Loucy (cell line): Measurements from ENCODE around the gene GRID2.

Experiments
- H2AFZ ChIP-seq: fragments of 200-600 bp; sonication (generic); 2 replicates; pipeline ENCODE4 v1.6.0; 2016; ENCODE audit warnings: antibody characterized with exemption, mild to moderate bottlenecking, low read length, moderate library complexity
- H3F3A ChIP-seq: fragments of 200-600 bp; 2 replicates; pipeline ENCODE4 v1.6.0; 2016; ENCODE audit warnings: antibody characterized with exemption, low read depth, mild to moderate bottlenecking
- H3K27me3 ChIP-seq: fragments of 200-600 bp; sonication (generic); 2 replicates; pipeline ENCODE4 v1.6.1; 2014; ENCODE audit warnings: low read length, mild to moderate bottlenecking; ENCODE audit not compliant: insufficient read depth, poor library complexity, severe bottlenecking
- H3K36me3 ChIP-seq: fragments of 200-600 bp; sonication (generic); 2 replicates; pipeline ENCODE4 v1.6.1; 2016; ENCODE audit warnings: low read length; ENCODE audit not compliant: insufficient read depth
- H3K4me1 ChIP-seq: fragments of 200-600 bp; sonication (generic); 2 replicates; pipeline ENCODE4 v1.5.1; 2014; ENCODE audit warnings: low read length, mild to moderate bottlenecking; ENCODE audit not compliant: insufficient read depth, poor library complexity, severe bottlenecking
- H3K4me2 ChIP-seq: fragments of 200-600 bp; sonication (generic); 2 replicates; pipeline ENCODE4 v1.6.0; 2014; ENCODE audit warnings: antibody characterized with exemption, low read length, low read depth, mild to moderate bottlenecking; ENCODE audit not compliant: poor library complexity, severe bottlenecking
- H3K4me3 ChIP-seq: fragments of 200-600 bp; sonication (generic); 2 replicates; pipeline ENCODE4 v1.5.1; 2014; ENCODE audit warnings: low read length, mild to moderate bottlenecking, mixed read lengths; ENCODE audit not compliant: poor library complexity, severe bottlenecking
- H3K79me2 ChIP-seq: fragments of 200-600 bp; sonication (generic); 2 replicates; pipeline ENCODE4 v1.6.1; 2014; ENCODE audit warnings: low read length; ENCODE audit not compliant: insufficient read depth
- H3K9ac ChIP-seq: fragments of 200-600 bp; sonication (generic); 2 replicates; pipeline ENCODE4 v1.6.0; 2014; ENCODE audit warnings: mild to moderate bottlenecking, low read depth, low read length, moderate library complexity; ENCODE audit not compliant: poor library complexity, severe bottlenecking
- H3K9me2 ChIP-seq: fragments of 200-600 bp; sonication (generic); replicated peaks from 2 replicates; pipeline ENCODE4 v1.6.1; 2016; ENCODE audit warnings: low read depth, low read length, mixed read lengths
- H3K9me3 ChIP-seq: fragments of 200-600 bp; sonication (generic); 2 replicates; pipeline ENCODE4 v1.6.1; 2014; ENCODE audit warnings: mild to moderate bottlenecking, antibody characterized with exemption, low read length, low read depth; ENCODE audit not compliant: insufficient read depth
- H4K20me1 ChIP-seq: fragments of 200-600 bp; sonication (generic); 2 replicates; pipeline ENCODE4 v1.6.0; 2014; ENCODE audit warnings: antibody characterized with exemption, low read length, mild to moderate bottlenecking; ENCODE audit not compliant: insufficient read depth, poor library complexity, severe bottlenecking
- EZH2phosphoT487 ChIP-seq: fragments of 200-600 bp; IDR thresholded peaks from 2 replicates; pipeline ENCODE4 v1.6.1; 2018; ENCODE audit warnings: antibody characterized with exemption, mild to moderate bottlenecking, moderate library complexity, borderline replicate concordance
- TF ChIP-seq, protein P1 (sequence below): fragments of 200-600 bp; sonication (generic); conservative IDR thresholded peaks from 2 replicates; pipeline ENCODE4 v1.5.1; 2014; ENCODE audit warnings: mild to moderate bottlenecking, antibody characterized with exemption, low read length

The GRID2 gene

DNA sequence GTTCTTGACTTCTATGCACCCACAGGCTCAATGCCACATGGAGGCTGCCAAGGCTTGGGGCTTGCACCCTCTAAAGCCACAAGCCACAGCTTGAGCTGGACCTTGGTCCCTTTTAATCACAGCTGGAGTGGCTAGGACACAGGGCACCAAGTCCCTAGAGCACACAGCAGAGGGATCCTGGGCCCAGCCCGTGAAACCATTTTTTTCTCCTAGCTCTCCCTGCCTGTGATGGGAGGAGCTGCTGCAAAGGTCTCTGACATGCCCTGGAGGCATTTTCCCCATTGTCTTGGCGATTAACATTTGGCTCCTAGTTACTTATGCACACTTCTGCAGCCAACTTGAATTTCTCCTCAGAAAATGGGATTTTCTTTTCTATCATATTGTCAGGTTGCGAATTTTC, 410.9 kb downstream of the GRID2 start:
- Histone ChIP-seq H3K79me2 (no peaks in the 10 kb centered on the region), H2AFZ (no peak overlapping the region), H4K20me1 (no peaks in the 10 kb centered on the region)

DNA sequence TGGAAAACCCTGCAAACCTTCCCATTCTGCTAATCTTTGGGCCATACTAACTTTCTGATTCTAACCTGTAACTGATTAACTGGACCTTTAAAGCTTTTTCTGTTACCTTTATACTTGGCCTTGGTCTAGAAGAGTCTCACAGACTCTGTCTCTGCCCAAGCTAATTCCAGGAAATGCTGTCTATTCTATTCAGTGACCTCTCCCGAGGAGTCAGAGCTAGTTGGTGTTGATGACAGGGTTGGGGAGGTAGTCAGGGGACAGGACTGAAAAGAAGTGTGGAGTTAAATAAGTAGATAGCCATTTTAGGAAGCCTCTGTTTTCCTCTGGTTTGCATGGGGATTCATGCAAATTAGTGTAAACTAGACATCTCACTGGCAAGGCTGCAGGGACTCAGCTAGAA, 429.5 kb downstream of the GRID2 start:
- Histone ChIP-seq H3F3A (no peaks in the 10 kb centered on the region), H3K4me2 (no peak overlapping the region), H2AFZ (no peak overlapping the region), H3K79me2 (no peaks in the 10 kb centered on the region), H3K36me3 (no peaks in the 10 kb centered on the region), H3K4me3 (no peak overlapping the region), H3K9me3 (no peaks in the 10 kb centered on the region), H3K9me2 (no peaks in the 10 kb centered on the region), H3K4me1 (no peaks in the 10 kb centered on the region), H3K27me3 (no peaks in the 10 kb centered on the region), H4K20me1 (no peaks in the 10 kb centered on the region), H3K9ac (no peak overlapping the region)
- TF ChIP-seq EZH2phosphoT487 = no peak
- TF ChIP-seq, protein P1, sequence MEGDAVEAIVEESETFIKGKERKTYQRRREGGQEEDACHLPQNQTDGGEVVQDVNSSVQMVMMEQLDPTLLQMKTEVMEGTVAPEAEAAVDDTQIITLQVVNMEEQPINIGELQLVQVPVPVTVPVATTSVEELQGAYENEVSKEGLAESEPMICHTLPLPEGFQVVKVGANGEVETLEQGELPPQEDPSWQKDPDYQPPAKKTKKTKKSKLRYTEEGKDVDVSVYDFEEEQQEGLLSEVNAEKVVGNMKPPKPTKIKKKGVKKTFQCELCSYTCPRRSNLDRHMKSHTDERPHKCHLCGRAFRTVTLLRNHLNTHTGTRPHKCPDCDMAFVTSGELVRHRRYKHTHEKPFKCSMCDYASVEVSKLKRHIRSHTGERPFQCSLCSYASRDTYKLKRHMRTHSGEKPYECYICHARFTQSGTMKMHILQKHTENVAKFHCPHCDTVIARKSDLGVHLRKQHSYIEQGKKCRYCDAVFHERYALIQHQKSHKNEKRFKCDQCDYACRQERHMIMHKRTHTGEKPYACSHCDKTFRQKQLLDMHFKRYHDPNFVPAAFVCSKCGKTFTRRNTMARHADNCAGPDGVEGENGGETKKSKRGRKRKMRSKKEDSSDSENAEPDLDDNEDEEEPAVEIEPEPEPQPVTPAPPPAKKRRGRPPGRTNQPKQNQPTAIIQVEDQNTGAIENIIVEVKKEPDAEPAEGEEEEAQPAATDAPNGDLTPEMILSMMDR = no peak

More for the DNA sequence above, 410.9 kb downstream of the GRID2 start:
- Histone ChIP-seq H3K27me3 (no peaks in the 10 kb centered on the region), H3K36me3 (no peaks in the 10 kb centered on the region), H3K9me3 (no peaks in the 10 kb centered on the region), H3K4me2 (no peak overlapping the region), H3K9me2 (no peaks in the 10 kb centered on the region), H3F3A (no peaks in the 10 kb centered on the region), H3K4me1 (no peaks in the 10 kb centered on the region), H3K4me3 (no peak overlapping the region), H3K9ac (no peak overlapping the region)
- no peak for TF ChIP-seq EZH2phosphoT487

GRCh38 chr4:92735025-92735665, 431.4 kb downstream of the GRID2 start:
- no peak overlapping the region for H3K4me3 ChIP-seq
- H2AFZ ChIP-seq = no peak overlapping the region
- H3K9ac ChIP-seq = no peak overlapping the region
- no peaks in the 10 kb centered on the region for H3F3A ChIP-seq
- H3K27me3 ChIP-seq = no peaks in the 10 kb centered on the region
- no peaks in the 10 kb centered on the region for H4K20me1 ChIP-seq
- no peaks in the 10 kb centered on the region for H3K36me3 ChIP-seq
- H3K4me2 ChIP-seq = no peak overlapping the region
- H3K79me2 ChIP-seq = no peaks in the 10 kb centered on the region
- no peaks in the 10 kb centered on the region for H3K4me1 ChIP-seq
- TF ChIP-seq, protein P1 = no peak
- TF ChIP-seq EZH2phosphoT487 = no peak
- no peaks in the 10 kb centered on the region for H3K9me3 ChIP-seq
- H3K9me2 ChIP-seq = 0 out of 2 replicates have a peak, but pooled peaks cover 3% of the 10 kb centered on the region

DNA sequence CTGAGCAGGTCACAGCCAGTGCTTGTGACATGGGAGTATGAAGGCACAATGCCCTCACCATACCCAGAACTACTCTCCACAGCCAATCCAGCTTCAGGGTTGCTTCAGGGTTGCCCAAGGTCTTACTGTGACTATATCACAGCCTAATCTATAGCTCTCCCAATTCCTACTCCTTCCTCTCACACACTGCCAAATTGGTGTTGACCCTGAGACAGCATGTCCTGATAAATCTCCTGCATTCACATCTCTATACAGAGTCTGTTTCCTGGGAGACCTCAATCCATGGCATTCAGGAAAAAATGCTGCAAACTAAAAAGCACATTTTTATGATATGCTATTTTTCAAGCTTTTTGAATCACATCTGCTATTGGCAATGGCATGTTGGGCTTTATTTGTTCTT, 456.7 kb downstream of the GRID2 start:
- no peaks in the 10 kb centered on the region for H3K36me3 ChIP-seq
- H3K27me3 ChIP-seq = no peaks in the 10 kb centered on the region
- H3K4me3 ChIP-seq = no peak overlapping the region
- H3K4me1 ChIP-seq = no peaks in the 10 kb centered on the region
- H4K20me1 ChIP-seq = no peaks in the 10 kb centered on the region
- H3K9me2 ChIP-seq = no peaks in the 10 kb centered on the region
- TF ChIP-seq, protein P1 = no peak
- TF ChIP-seq EZH2phosphoT487 = no peak
- H3K79me2 ChIP-seq = no peaks in the 10 kb centered on the region
- H3K9ac ChIP-seq = no peak overlapping the region
- no peak overlapping the region for H2AFZ ChIP-seq
- H3K4me2 ChIP-seq = no peak overlapping the region
- no peaks in the 10 kb centered on the region for H3F3A ChIP-seq
- H3K9me3 ChIP-seq = no peaks in the 10 kb centered on the region
